ENCODE measurements around the gene ATP6AP1. TPM values are rescaled to one million over a fixed set of nuclear protein-coding genes. Genes with fewer than 3 reads are reported as not detected.

The ATP6AP1 gene
- total RNA-seq, 4 donors from 2014 or later: 29.0 to 50.0 (median 43.1) TPM

DNA sequence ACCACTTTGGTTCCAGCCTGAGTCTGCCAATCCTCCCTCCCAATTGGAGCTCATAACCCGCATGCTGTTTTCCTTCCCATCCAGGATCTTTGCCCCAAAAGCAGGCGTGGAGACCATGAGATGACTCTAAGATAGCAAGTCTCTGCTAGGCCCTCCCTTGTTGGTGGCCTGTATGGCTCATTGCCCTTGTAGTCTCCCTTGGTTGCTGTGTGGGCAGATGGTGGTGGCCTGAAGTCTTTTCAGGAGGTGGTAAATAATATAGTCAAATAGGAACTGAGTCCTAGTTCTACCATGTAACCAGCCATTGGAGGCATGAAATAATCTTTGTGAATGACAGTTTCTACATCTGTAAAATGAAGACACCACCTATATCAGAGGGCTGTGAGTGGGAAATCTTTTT, 1.2 kb downstream of the ATP6AP1 start:
- Histone ChIP-seq H3K27ac (no peak overlapping the region), H3K36me3 (peaks cover 0 to 34% of the 10 kb centered on the region in 2 donors), H3K4me3 (peak overlapping the region in 1 of 2 donors; percentile 73), H3K9me3 (no peaks in the 10 kb centered on the region), H3K27me3 (no peaks in the 10 kb centered on the region), H3K4me1 (peaks cover 0 to 39% (median 0%) of the 10 kb centered on the region in 3 donors)
- TF ChIP-seq, protein P1, sequence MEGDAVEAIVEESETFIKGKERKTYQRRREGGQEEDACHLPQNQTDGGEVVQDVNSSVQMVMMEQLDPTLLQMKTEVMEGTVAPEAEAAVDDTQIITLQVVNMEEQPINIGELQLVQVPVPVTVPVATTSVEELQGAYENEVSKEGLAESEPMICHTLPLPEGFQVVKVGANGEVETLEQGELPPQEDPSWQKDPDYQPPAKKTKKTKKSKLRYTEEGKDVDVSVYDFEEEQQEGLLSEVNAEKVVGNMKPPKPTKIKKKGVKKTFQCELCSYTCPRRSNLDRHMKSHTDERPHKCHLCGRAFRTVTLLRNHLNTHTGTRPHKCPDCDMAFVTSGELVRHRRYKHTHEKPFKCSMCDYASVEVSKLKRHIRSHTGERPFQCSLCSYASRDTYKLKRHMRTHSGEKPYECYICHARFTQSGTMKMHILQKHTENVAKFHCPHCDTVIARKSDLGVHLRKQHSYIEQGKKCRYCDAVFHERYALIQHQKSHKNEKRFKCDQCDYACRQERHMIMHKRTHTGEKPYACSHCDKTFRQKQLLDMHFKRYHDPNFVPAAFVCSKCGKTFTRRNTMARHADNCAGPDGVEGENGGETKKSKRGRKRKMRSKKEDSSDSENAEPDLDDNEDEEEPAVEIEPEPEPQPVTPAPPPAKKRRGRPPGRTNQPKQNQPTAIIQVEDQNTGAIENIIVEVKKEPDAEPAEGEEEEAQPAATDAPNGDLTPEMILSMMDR (IDR thresholded peaks at IDR 0.05): no peak
- TF ChIP-seq EP300 (IDR thresholded peaks at IDR 0.05) (no peak), POLR2AphosphoS5 (IDR thresholded peaks at IDR 0.05) (no peak), POLR2A (IDR thresholded peaks at IDR 0.05) (no peak)
- no peak for ATAC-seq
- 83 to 100% methylated on average over 1 of the region's 2 CpGs for WGBS, 2 donors (ENCODE audit: low coverage in 1 of 2)

DNA sequence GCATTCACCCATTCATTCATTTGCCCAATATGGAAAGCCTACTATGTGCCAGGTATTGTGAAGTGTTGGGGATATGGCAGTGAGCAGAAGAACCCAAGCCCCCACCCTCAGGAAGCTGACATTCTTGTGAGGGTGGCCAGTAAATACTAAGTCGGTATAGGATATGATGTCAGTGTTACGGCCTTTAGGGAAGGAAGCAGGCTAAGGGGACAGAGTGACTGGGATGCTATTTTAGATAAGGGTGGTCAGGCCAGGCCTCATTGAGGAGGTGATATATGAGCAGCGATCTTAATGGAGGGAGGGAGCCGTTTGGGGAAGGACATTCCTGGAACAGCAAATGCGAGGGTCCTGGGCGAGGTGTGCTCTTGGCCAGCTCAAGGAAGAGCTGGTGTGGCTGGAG, 2.0 kb downstream of the ATP6AP1 start:
- H3K36me3 ChIP-seq: peaks cover 0 to 42% of the 10 kb centered on the region in 2 donors
- no peak for TF ChIP-seq EP300 (IDR thresholded peaks at IDR 0.05)
- TF ChIP-seq, protein P1 (IDR thresholded peaks at IDR 0.05): no peak
- no peak for TF ChIP-seq POLR2A (IDR thresholded peaks at IDR 0.05)
- TF ChIP-seq POLR2AphosphoS5 (IDR thresholded peaks at IDR 0.05): no peak
- H3K4me1 ChIP-seq: peaks cover 0 to 39% (median 0%) of the 10 kb centered on the region in 3 donors
- no peak overlapping the region for H3K4me3 ChIP-seq
- no peaks in the 10 kb centered on the region for H3K27me3 ChIP-seq
- peak overlapping the region in 1 of 4 donors; percentile 40 for H3K27ac ChIP-seq
- WGBS, 2 donors (ENCODE audit: low coverage in 1 of 2): 40 to 58% methylated on average over 3 to 4 of the region's 6 CpGs
- H3K9me3 ChIP-seq: no peaks in the 10 kb centered on the region
- no peak for ATAC-seq

GRCh38 chrX:154430916-154431315, 2.4 kb downstream of the ATP6AP1 start:
- Histone ChIP-seq H3K36me3 (peaks cover 0 to 46% of the 10 kb centered on the region in 2 donors), H3K4me1 (peaks cover 0 to 40% (median 0%) of the 10 kb centered on the region in 3 donors), H3K9me3 (no peaks in the 10 kb centered on the region), H3K4me3 (no peak overlapping the region), H3K27me3 (no peaks in the 10 kb centered on the region), H3K27ac (peak overlapping the region in 1 of 4 donors; percentile 40)
- no peak for ATAC-seq
- WGBS, 2 donors (ENCODE audit: low coverage in 1 of 2): 73% methylated on average over 4 of the region's 7 CpGs; no CpG with 5 or more reads in 1 of the 2 donors
- TF ChIP-seq POLR2AphosphoS5 (IDR thresholded peaks at IDR 0.05): no peak
- TF ChIP-seq, protein P1 (IDR thresholded peaks at IDR 0.05): no peak
- TF ChIP-seq POLR2A (IDR thresholded peaks at IDR 0.05): no peak
- no peak for TF ChIP-seq EP300 (IDR thresholded peaks at IDR 0.05)

DNA sequence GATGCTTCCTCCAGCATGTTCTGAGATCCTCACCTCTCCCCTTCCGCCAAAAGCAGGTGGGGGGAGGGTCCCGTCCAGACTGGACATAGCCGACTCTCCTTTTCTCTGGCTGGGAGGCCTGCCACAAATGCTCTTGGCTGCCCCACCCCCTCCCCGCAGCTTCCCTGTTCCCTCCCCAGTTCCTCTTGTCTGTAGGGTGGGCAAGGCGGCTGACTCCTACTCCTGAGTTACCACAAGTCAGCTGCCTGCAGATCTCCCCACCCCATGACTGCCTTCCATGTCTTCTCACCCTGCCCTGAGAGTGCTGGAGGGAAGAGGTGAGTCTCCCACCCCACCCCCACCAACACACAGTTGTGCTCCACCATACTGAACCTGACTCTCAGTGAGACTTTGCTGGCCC, 2.9 kb downstream of the ATP6AP1 start:
- ATAC-seq: no peak
- no CpG with 5 or more reads among the region's 5 CpGs for WGBS, 2 donors (ENCODE audit: low coverage in 1 of 2)
- H3K27ac ChIP-seq: no peak overlapping the region

GRCh38 chrX:154432210-154432609, 3.7 kb downstream of the ATP6AP1 start:
- no peak overlapping the region for H3K27ac ChIP-seq
- no peaks in the 10 kb centered on the region for H3K27me3 ChIP-seq
- H3K4me3 ChIP-seq: no peak overlapping the region
- no peak for ATAC-seq
- 90% methylated on average over 2 of the region's 8 CpGs; no CpG with 5 or more reads in 1 of the 2 donors for WGBS, 2 donors (ENCODE audit: low coverage in 1 of 2)
- peaks cover 0 to 40% (median 0%) of the 10 kb centered on the region in 3 donors for H3K4me1 ChIP-seq
- no peaks in the 10 kb centered on the region for H3K9me3 ChIP-seq
- peaks cover 0 to 47% of the 10 kb centered on the region in 2 donors for H3K36me3 ChIP-seq
- no peak for TF ChIP-seq POLR2AphosphoS5 (IDR thresholded peaks at IDR 0.05)
- TF ChIP-seq EP300 (IDR thresholded peaks at IDR 0.05): no peak

More for the DNA sequence above, 2.9 kb downstream of the ATP6AP1 start:
- H3K27me3 ChIP-seq: no peaks in the 10 kb centered on the region
- H3K9me3 ChIP-seq: no peaks in the 10 kb centered on the region
- no peak overlapping the region for H3K4me3 ChIP-seq
- H3K36me3 ChIP-seq: peaks cover 0 to 47% of the 10 kb centered on the region in 2 donors
- H3K4me1 ChIP-seq: peaks cover 0 to 44% (median 0%) of the 10 kb centered on the region in 3 donors
- TF ChIP-seq POLR2A (IDR thresholded peaks at IDR 0.05) (no peak), POLR2AphosphoS5 (IDR thresholded peaks at IDR 0.05) (no peak), EP300 (IDR thresholded peaks at IDR 0.05) (no peak)
- TF ChIP-seq, protein P1 (IDR thresholded peaks at IDR 0.05): no peak

All from gastroesophageal sphincter (tissue), 4 donors.